ENCODE measurements around the gene ZACN.

GRCh38 chr17:76053246-76054111 lies 25.5 kb upstream of the ZACN start:
- TF ChIP-seq CTCF (IDR thresholded peaks at IDR 0.05; ENCODE audit: low read length): no peak
- TF ChIP-seq EZH2phosphoT487 (IDR thresholded peaks at IDR 0.05; ENCODE audit: low read length): no peak
- no peak for TF ChIP-seq EZH2 (optimal IDR thresholded peaks at IDR 0.05; ENCODE audit: low read depth, low read length)

Measured in MM.1S (cell line).